ENCODE data around the gene LSR.

LSR gene

GRCh38 chr19:35206379-35206778 is 42.4 kb upstream of the LSR start:
- peak; percentile 39 for DNase-seq (ENCODE audit: extremely low spot score)
- ChIA-PET CTCF (interaction anchor here (1.1 to 1.9 kb wide), 3 partner anchors 70 to 162 kb away, joined by 3 to 4 read pairs (median 4); partner anchors contain the start of gene LGI4), POLR2A (no interaction called here)
- TF ChIP-seq, protein P1, sequence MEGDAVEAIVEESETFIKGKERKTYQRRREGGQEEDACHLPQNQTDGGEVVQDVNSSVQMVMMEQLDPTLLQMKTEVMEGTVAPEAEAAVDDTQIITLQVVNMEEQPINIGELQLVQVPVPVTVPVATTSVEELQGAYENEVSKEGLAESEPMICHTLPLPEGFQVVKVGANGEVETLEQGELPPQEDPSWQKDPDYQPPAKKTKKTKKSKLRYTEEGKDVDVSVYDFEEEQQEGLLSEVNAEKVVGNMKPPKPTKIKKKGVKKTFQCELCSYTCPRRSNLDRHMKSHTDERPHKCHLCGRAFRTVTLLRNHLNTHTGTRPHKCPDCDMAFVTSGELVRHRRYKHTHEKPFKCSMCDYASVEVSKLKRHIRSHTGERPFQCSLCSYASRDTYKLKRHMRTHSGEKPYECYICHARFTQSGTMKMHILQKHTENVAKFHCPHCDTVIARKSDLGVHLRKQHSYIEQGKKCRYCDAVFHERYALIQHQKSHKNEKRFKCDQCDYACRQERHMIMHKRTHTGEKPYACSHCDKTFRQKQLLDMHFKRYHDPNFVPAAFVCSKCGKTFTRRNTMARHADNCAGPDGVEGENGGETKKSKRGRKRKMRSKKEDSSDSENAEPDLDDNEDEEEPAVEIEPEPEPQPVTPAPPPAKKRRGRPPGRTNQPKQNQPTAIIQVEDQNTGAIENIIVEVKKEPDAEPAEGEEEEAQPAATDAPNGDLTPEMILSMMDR (IDR thresholded peaks at IDR 0.05; ENCODE audit: control extremely low read depth, extremely low read depth, low read depth, missing control alignments): no peak

GRCh38 chr19:35206855-35207254 is 41.9 kb upstream of the LSR start:
- TF ChIP-seq, protein P1 (IDR thresholded peaks at IDR 0.05; ENCODE audit: control extremely low read depth, extremely low read depth, low read depth, missing control alignments): no peak
- CTCF ChIA-PET: interaction anchor here (1.1 to 1.9 kb wide), 3 partner anchors 70 to 163 kb away, joined by 3 to 4 read pairs (median 4); partner anchors contain the start of gene LGI4
- POLR2A ChIA-PET: no interaction called here
- no peak for DNase-seq (ENCODE audit: extremely low spot score)

DNA sequence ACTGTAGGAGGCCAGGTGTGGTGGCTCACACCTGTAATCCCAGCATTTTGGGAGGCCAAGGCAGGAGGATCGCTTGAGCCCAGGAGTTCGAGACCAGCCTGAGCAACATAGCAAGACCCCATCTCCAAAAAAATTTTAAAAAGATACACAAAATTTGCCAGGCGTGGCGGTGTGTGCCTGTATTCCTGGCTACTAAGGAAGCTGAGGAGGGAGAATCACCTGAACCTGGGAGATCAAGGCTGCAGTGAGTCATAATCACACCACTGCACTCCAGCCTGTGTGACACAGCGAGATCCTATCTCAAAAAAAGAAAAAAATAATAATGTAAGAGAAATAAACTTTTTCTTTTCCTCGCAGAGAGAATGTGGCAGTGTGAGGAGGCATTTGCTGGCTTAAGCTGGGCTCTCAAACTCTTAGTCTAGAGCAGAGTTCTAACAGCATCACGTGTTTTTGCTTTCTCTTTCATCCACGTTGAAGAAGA is 41.4 kb upstream of the LSR start:
- DNase-seq (ENCODE audit: extremely low spot score): no peak
- POLR2A ChIA-PET: no interaction called here
- CTCF ChIA-PET: interaction anchor here (1.9 kb wide), 1 partner anchor 163 kb away, joined by 4 read pairs; no protein-coding TSS in a partner anchor
- TF ChIP-seq, protein P1 (IDR thresholded peaks at IDR 0.05; ENCODE audit: control extremely low read depth, extremely low read depth, low read depth, missing control alignments): no peak

DNA sequence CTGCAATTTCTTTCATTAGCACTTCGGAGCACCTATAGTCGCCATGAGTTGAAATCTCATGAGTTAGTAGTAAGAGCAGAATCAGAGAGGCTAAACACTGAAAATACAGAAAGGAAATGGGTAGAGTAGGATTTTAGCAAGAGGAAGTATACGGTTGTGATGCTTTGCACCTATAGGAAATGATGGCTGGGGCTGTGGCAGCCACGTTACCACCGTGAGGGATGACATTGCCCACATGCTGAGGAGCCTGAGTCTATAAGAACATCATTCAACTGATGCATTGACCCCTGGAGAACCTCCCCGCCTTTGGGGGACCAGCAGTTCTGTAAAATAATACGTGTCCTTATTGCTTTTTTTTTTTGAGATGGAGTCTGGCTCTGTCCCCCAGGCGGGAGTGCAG is 40.7 kb upstream of the LSR start:
- DNase-seq (ENCODE audit: extremely low spot score): no peak
- TF ChIP-seq, protein P1 (IDR thresholded peaks at IDR 0.05; ENCODE audit: control extremely low read depth, extremely low read depth, low read depth, missing control alignments): no peak
- POLR2A ChIA-PET: no interaction called here
- CTCF ChIA-PET: no interaction called here

GRCh38 chr19:35209646-35210045 is 39.2 kb upstream of the LSR start:
- DNase-seq (ENCODE audit: extremely low spot score): no peak
- TF ChIP-seq, protein P1 (IDR thresholded peaks at IDR 0.05; ENCODE audit: control extremely low read depth, extremely low read depth, low read depth, missing control alignments): no peak
- POLR2A ChIA-PET: no interaction called here
- CTCF ChIA-PET: no interaction called here

- TF ChIP-seq, protein P1 (IDR thresholded peaks at IDR 0.05; ENCODE audit: control extremely low read depth, extremely low read depth, low read depth, missing control alignments): no peak
These were observed 37.1 kb upstream of the LSR start for GRCh38 chr19:35211545-35212230.

More at GRCh38 chr19:35211545-35212230, 37.1 kb upstream of the LSR start:
- POLR2A ChIA-PET: no interaction called here
- no peak for DNase-seq (ENCODE audit: extremely low spot score)
- CTCF ChIA-PET: no interaction called here

All from GM10248 (cell line).